GM21360 (cell line): ENCODE results near the gene CNTNAP5.

Source experiments
- ATAC-seq: cut with Tn5 transposase; IDR thresholded peaks from one replicate; pipeline ENCODE4 v1.9.1; 2021; ENCODE audit warnings: mild to moderate bottlenecking, moderate library complexity; ENCODE audit not compliant: unreplicated experiment

Gene CNTNAP5

GRCh38 chr2:124533226-124533954 is 508.3 kb downstream of the CNTNAP5 start:
- ATAC-seq, result no peak

DNA sequence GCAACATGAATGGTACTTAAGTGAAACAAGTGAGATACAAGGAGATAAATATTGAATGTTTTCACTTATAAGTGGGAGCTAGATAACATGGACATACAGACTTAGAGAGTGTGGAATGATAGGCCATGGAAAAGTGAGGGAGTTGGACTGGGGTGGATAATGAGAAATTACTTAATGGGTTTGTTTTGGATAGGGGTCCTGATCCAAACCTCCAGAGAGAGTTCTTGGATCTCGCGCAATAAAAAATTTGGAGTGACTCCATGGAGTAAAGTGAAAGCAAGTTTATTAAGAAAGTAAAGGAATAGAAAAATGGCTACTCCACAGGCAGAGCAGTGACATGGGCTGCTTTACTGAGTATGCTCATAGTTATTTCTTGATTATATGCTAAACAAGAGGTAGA is 508.9 kb downstream of the CNTNAP5 start:
- ATAC-seq, result no peak

DNA sequence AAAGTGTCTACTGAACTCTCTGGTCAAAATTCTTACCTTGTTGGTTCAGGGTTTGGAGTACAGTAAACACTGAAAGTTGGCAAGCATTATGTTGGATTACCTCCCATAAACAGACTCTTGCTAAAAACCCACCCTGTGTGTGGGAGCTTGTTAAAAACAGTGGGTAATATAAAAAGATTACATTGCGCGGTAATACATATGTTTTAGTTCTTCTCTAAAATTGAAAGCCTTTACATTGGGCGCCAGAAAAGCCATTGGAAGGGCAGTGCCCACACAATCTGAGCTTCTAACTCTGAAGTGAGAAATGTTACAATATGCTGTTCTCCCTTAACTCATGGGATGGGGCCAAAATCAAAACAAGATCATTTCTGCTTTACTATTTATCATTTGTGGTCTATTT is 510.7 kb downstream of the CNTNAP5 start:
- ATAC-seq, result no peak

GRCh38 chr2:124536591-124536990 is 511.5 kb downstream of the CNTNAP5 start:
- no peak for ATAC-seq

- ATAC-seq, result no peak
Measured at GRCh38 chr2:124538549-124538948, 513.5 kb downstream of the CNTNAP5 start.

DNA sequence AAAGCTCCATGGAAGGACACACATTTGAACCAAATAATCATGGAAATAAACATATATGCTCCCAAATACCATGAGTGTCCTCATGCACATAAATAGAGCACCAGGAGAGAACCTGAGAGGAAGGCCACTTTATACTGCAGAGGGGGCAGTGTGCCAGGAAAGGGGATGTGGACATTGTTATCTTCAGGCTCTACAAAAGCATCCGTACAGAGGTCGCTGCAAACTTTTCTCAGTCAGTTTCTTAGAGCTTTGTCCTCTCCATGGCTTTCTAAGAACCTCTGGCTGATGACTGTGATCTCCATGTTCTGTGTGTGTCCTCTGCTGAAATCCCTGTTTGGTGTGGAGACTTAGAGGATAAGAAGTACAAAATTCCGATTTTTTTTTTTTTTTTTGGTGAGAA is 515.7 kb downstream of the CNTNAP5 start:
- no peak for ATAC-seq

DNA sequence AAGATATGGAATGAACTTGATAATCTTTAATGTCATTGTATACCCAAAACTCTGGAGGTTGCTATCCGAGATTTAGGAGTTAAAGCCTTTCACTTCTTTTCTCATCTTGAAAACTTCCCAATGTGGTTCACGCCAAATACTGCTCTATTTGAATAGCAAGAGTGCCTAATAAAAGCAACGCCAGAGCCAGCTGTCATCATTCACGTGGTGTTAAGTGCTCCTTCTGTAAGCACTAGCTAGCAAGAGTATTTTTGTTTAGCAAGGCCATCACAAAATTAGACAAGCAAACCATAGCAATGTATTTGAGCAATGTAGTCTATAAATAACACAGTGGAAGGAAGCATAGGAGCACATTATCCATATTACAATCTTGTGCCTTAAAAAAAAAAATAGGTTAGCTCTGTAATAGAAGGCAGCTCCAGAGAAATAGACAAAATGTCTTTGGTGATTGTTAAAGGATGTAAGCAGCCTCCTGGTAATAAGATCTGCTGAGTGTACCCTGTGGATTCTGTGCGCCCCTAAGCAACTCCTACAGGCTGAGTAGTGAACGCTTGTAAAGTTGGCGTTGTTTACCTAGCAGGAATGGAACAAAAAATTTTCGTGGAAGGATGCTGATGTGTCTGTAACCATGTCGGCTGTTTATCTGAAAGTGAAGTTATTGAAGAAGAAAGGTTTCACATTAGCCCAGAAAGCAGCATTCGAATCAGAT is 518.0 kb downstream of the CNTNAP5 start:
- no peak for ATAC-seq

DNA sequence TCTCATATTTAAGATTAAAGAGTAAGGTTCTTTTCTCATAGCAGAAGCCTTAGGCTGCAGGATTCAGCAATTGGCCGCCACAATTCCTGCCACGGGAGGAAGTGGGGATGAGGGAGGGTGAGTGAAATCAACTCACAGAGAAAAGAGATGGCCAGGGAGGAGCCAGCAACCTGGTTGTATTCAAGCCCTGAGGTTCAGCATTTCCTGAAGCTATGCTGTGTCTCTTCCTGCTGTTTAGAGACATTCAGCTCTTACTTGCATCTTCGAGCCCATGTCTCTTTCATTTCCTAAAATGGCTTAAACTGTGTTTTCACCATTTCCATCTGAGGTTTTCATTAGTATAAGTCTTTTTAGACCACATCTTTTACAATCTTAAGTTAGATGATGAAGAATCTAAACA is 522.6 kb downstream of the CNTNAP5 start:
- ATAC-seq, result no peak

DNA sequence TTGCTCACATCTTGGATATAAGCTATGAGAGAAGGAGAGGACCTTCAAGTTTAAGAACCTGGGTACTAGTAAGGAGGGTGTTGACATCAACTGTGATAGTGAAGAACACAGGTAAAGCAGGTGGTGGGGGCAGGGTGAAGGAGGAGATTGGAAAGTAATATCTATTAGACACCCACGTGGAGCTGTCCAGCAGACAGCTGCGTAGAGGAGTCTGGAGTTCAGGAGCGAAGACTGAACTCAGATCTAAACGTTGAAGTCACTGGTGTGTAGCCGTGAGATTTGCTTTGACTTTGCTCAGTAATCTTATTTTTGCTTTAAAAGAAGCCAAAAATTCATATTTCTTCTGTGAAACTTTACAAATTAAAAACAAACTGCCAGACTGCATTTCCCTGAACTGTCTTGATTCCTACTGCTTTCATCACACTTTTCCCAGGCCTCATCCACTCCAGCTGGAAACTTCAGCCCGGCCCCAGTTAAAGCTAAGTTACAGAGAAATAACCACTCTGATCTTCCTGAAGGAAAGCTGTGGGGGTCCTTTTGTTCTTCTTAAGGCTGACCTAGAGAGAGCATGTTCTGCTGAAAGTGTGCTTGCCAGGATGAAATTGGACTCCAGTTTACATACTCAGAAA is 533.3 kb downstream of the CNTNAP5 start:
- no peak for ATAC-seq

DNA sequence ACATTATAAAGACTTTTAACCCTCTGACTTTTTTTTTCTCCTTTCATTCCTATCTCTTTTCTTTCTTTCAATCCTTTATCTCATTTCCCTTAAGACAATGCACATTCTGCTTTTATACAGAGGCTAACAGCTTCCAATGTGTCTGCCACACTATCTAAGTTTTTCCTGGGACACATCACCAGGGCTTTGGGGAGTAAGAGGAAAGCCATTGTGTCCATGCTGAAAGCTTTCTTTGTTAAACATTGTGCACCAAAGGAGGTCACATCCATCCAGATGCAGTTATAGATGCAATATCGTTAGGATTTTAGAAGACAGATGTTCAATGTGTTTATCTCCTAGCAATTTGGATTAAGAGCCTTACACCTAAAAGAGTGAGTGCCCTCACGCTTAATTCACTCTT is 534.1 kb downstream of the CNTNAP5 start:
- ATAC-seq, result no peak

- no peak for ATAC-seq
Measured at GRCh38 chr2:124560592-124561112, 535.6 kb downstream of the CNTNAP5 start.

GRCh38 chr2:124561486-124561885 is 536.4 kb downstream of the CNTNAP5 start:
- ATAC-seq, result no peak

GRCh38 chr2:124563426-124563825 is 538.3 kb downstream of the CNTNAP5 start:
- ATAC-seq, result no peak

GRCh38 chr2:124566518-124566970 is 541.5 kb downstream of the CNTNAP5 start:
- no peak for ATAC-seq

- ATAC-seq, result no peak
Measured at GRCh38 chr2:124570872-124571271, 545.8 kb downstream of the CNTNAP5 start.

GRCh38 chr2:124571836-124572235 is 546.7 kb downstream of the CNTNAP5 start:
- ATAC-seq, result no peak

DNA sequence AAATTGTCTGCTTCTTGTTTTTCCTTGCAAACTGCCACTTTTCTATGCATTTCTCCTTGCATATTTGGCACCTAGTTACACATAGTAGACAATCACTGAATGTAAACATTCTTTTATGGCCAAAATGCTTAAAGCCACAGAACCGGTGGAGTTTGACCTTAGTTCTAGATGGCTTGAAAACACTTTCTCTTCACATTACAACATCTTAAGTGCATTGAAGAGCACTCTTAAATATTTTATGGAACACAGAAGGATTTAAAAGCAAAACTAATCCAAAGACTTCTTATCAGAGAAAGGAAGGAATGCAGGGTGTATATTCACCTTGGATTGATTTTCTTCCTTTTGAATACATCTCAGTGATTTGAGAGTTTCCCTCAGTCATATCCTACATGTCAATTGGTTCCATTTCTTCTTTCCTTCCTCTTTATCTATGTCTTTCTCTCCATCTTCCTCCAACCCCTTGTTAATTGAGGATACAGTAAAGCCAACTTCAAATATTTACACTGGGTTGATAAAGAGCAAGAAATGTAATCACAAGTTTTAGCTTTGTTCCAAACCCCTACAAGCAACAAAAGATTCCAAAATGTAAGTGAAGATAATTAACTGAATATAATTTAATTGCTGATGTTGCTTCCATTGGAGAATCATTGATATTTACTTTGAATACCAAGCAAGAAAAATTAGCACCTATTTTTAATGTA is 548.0 kb downstream of the CNTNAP5 start:
- ATAC-seq, result no peak

DNA sequence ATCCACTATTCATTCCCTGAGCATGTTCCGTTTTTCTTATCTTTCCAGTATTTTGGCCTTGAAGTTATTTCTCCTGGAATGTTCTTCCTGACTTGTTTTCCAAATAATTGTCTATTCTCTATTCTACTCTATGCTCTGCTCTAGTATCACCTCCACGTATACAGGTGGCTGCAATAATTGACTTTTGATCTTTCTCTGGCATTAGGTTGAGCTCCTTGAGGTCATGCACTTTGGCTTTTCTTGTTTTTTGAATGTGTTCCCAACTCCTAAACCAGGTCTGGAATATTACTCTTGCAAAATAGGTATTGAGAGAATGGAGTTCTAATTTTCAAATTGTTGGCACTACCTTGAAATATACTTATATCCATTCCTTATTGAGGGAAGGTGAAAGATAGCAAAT is 550.4 kb downstream of the CNTNAP5 start:
- no peak for ATAC-seq

GRCh38 chr2:124580263-124580662 is 555.2 kb downstream of the CNTNAP5 start:
- no peak for ATAC-seq

DNA sequence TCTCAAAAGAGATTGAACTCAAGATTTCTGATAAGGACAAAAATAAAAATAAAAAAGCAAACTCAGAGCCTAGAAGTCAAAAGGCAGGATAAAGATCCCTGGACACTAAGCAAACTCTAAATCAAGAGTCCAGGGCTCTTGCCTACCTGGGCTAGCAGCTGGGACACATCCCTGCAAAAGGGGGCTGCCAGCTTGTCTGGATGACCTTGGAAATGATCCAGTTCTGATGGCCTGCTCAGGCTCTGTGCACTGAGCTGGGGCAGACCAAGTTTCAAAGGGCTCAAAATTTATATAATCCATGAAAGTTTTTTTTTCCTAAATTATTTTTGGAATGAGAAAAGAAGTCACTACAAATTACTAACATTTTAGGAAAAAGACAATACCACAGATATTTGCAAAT is 557.3 kb downstream of the CNTNAP5 start:
- no peak for ATAC-seq

- ATAC-seq, result no peak
Measured at GRCh38 chr2:124584615-124585014, 559.5 kb downstream of the CNTNAP5 start.
